ENCODE data around the gene BPIFB6. TPM values are rescaled to one million over a fixed set of nuclear protein-coding genes. Genes with fewer than 3 reads are reported as not detected.
"Not testable (repeated sequence)": the region's sequence is repeated elsewhere in the genome, so short reads cannot be mapped to it uniquely, and the experiment has no call there.

BPIFB6 gene
- total RNA-seq, 1 donor from 2014 or later = not detected

DNA sequence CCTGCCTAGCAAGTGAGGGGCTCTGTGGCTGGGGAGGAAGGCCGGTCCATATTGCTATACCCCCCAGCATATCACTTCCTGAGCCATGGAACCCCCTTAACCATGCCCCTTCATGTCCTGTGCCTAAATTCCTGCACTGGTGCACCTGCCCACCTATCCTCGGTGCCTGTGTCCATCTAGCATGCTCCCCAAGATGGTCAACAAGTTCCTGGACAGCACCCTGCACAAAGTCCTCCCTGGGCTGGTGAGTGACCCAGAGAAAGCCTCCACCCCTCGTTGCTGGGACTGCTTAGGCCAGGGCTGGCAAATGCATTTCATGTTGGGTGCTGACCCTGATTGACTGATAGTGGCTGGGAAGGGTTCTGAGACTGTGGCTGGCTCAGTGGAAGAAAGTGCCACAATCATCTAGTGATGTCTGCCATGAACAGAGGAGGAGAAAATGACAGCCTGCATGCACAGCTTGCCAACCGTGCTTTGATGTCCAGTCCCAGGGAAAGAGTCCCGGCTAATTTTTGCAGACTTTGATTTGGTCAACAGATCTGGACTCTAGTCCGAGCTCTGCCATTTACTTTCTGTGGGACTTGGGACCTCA, 3.5 kb downstream of the BPIFB6 start:
- H3K4me3 Mint-ChIP-seq (ENCODE audit: low read depth) = no peak overlapping the region
- DNase-seq (ENCODE audit: low spot score) = no peak
- intact Hi-C loops (cut with micrococcal nuclease) = no loop called here
- peaks cover 3% of the 10 kb centered on the region for H3K27me3 Mint-ChIP-seq (ENCODE audit: low read depth)
- no peaks in the 10 kb centered on the region for H3K36me3 Mint-ChIP-seq (ENCODE audit: low read depth)
- no peaks in the 10 kb centered on the region for H3K9me3 Mint-ChIP-seq
- H3K27ac Mint-ChIP-seq = no peak overlapping the region
- H3K4me1 Mint-ChIP-seq (ENCODE audit: low read depth) = no peaks in the 10 kb centered on the region

DNA sequence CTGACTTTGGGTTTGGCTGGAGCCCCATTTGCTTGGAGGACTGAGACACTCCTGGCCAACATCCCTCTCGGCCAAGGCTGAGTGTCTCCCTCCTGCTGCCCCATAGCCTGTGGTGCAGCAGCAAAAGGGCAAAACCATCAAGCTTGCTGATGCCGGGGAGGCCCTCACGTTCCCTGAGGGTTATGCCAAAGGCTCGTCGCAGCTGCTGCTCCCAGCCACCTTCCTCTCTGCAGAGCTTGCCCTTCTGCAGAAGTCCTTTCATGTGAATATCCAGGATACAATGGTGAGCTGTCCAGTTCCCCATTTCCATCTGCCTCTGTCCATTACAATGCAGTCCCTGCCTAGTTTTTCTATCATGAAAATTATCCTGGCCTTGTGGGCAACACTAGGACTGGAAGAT, 6.0 kb downstream of the BPIFB6 start:
- H3K9me3 Mint-ChIP-seq = no peaks in the 10 kb centered on the region
- DNase-seq (ENCODE audit: low spot score) = no peak
- no peaks in the 10 kb centered on the region for H3K4me1 Mint-ChIP-seq (ENCODE audit: low read depth)
- H3K36me3 Mint-ChIP-seq (ENCODE audit: low read depth) = no peaks in the 10 kb centered on the region
- H3K27me3 Mint-ChIP-seq (ENCODE audit: low read depth) = peaks cover 3% of the 10 kb centered on the region
- intact Hi-C loops (cut with micrococcal nuclease) = no loop called here
- H3K27ac Mint-ChIP-seq = no peak overlapping the region
- H3K4me3 Mint-ChIP-seq (ENCODE audit: low read depth) = no peak overlapping the region

DNA sequence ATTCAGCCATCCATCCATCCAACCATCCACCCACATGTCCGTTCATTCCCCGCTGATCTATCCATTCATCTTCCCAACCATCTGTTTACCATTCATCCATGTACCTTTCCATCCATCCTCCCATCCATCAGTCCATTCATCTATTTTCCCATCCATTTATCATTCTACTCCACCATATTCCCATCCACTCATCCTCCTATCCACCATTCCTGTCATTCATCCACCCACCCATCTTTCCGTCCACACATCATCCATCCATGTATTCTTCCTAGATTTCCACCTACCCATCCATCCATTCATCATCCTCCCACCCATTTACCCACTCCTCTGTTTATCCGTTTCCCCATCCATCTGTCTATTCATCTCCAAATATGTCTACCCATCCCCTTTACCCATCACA, 6.8 kb downstream of the BPIFB6 start:
- H3K27ac Mint-ChIP-seq = no peak overlapping the region
- DNase-seq (ENCODE audit: low spot score) = no peak
- H3K27me3 Mint-ChIP-seq (ENCODE audit: low read depth) = peaks cover 3% of the 10 kb centered on the region
- no peaks in the 10 kb centered on the region for H3K9me3 Mint-ChIP-seq
- H3K4me3 Mint-ChIP-seq (ENCODE audit: low read depth) = no peak overlapping the region
- no peaks in the 10 kb centered on the region for H3K4me1 Mint-ChIP-seq (ENCODE audit: low read depth)
- no peaks in the 10 kb centered on the region for H3K36me3 Mint-ChIP-seq (ENCODE audit: low read depth)
- intact Hi-C loops (cut with micrococcal nuclease) = no loop called here

DNA sequence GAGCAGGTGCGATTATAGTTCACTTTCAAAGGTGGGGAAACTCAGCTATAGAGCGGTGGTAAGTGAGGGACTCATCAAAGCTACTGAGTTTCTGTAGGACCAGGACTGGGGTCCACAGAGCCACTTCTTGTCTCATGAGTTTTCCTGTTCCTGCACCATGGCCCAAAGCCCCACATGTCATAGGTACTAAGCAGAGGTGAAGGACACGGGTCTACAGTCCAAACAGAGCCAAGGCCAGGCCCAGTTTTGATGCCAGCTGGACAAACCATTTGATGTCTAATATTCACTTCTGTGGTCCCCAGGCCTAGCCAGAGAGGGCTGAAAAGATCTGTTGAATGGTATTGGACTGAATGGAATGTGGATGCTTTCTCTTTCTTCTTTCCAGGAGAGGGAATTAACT, 11.0 kb downstream of the BPIFB6 start:
- Mint-ChIP-seq H3K4me1 (ENCODE audit: low read depth) (no peaks in the 10 kb centered on the region), H3K36me3 (ENCODE audit: low read depth) (no peaks in the 10 kb centered on the region), H3K27ac (no peak overlapping the region), H3K4me3 (ENCODE audit: low read depth) (no peak overlapping the region), H3K9me3 (peaks cover 21% of the 10 kb centered on the region), H3K27me3 (ENCODE audit: low read depth) (peaks cover 3% of the 10 kb centered on the region)
- no peak for DNase-seq (ENCODE audit: low spot score)
- intact Hi-C loops (cut with micrococcal nuclease) = no loop called here

DNA sequence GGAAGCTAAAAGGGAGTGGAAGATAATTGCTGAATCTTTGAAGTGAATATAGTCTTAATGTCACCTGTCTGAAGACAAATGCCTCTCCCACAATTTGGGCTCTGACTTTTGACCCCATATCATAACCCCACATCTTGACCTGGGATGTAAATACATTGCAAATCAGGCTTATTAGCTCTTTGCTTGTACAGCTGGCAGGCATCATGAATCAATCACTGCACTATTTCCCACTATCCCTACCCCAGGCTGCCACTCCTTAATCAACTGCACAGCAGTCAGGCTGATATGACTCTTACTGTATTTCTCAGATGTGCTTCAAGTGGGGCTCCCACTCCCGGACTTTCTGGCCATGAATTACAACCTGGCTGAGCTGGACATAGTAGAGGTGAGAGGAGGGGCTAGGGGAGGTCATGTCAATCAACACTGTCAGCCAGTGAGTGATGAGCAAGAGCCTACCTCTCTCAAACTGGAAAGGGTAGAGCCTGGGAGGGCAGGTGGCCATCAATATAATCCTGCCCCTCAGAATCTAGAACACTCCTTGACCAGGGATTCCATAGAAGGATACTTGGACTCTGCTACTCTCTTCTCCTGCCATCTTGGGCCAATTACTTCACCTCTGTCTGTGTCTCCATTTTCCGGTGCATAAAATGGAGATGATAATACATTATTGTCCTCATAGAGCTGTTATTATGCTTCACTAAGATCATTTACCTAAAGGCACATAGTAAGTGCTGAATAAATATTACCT, 11.7 kb downstream of the BPIFB6 start:
- peaks cover 21% of the 10 kb centered on the region for H3K9me3 Mint-ChIP-seq
- no peak overlapping the region for H3K27ac Mint-ChIP-seq
- no peak overlapping the region for H3K4me3 Mint-ChIP-seq (ENCODE audit: low read depth)
- no peak for DNase-seq (ENCODE audit: low spot score)
- no peaks in the 10 kb centered on the region for H3K36me3 Mint-ChIP-seq (ENCODE audit: low read depth)
- intact Hi-C loops (cut with micrococcal nuclease) = no loop called here
- no peaks in the 10 kb centered on the region for H3K4me1 Mint-ChIP-seq (ENCODE audit: low read depth)
- peaks cover 3% of the 10 kb centered on the region for H3K27me3 Mint-ChIP-seq (ENCODE audit: low read depth)

DNA sequence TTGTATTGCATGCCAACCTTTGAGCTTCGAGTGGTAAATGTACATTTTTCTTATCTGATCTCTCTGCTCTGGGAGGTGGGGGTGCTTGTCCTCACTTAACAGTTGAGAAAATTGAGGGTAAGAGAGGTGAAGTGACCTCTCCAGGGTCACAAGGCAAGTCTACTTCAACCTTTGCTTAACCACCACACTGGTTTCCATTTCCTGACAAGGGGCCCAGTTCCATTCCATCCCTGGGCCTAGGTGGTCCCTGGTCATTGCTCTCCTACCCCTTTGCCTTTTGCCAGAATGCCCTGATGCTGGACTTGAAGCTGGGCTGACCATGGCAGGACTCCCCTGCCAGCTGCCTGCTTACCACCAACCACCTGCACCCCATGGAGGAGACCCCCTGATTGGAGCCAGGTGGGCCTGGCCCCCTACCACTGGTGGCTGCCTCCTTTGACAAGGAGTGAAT, 12.3 kb downstream of the BPIFB6 start:
- no peak overlapping the region for H3K4me3 Mint-ChIP-seq (ENCODE audit: low read depth)
- H3K27ac Mint-ChIP-seq = no peak overlapping the region
- peaks cover 21% of the 10 kb centered on the region for H3K9me3 Mint-ChIP-seq
- intact Hi-C loops (cut with micrococcal nuclease) = no loop called here
- H3K4me1 Mint-ChIP-seq (ENCODE audit: low read depth) = no peaks in the 10 kb centered on the region
- DNase-seq (ENCODE audit: low spot score) = no peak
- H3K27me3 Mint-ChIP-seq (ENCODE audit: low read depth) = no peaks in the 10 kb centered on the region
- no peaks in the 10 kb centered on the region for H3K36me3 Mint-ChIP-seq (ENCODE audit: low read depth)

DNA sequence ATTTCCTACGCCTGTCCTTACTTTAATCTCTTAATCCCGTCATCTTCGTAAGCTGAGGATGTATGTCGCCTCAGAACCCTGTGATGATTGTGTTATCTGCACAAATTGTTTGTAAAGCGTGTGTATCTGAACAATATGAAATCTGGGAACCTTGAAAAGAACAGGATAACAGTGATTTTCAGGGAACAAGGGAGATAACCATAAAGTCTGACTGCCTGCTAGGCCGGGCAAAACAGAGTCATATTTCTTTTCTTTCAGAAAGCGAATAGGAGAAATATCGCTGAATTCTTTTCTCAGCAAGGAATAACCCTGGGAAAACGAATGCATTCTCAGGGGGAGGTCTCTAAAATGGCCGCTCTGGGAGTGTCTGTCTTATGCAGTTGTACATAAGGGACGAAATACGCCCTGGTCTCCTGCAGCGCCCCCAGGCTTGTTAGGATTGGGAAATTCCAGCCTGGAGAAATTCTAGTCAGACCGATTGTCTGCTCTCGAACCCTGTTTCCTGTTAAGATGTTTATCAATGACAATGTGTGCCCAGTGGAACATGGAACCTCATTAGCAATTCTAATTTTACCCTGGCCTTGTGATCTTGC, 13.8 kb downstream of the BPIFB6 start:
- H3K4me3 Mint-ChIP-seq (ENCODE audit: low read depth); H3K27me3 Mint-ChIP-seq (ENCODE audit: low read depth); H3K36me3 Mint-ChIP-seq (ENCODE audit: low read depth); H3K27ac Mint-ChIP-seq; DNase-seq (ENCODE audit: low spot score); intact Hi-C loops (cut with micrococcal nuclease); H3K4me1 Mint-ChIP-seq (ENCODE audit: low read depth): not testable (repeated sequence)
- peaks cover 21% of the 10 kb centered on the region for H3K9me3 Mint-ChIP-seq

DNA sequence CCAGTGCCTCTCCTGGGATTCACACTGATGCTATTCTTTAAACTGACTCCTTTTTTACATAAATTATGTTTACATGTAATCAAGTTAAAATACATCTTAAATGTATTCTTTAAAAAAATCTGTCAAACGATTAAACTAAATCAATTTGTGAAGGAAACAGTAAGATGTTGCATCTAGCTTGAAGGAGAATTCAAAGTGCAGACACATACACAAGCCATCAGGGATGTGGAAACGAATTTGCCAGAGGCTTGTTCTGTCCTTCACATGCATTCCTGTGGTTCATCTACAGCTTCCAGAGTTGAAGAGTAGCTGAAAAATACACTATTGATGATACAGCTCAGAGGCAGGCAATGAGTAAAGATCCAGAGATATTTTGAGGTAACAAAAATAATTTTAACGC, 15.0 kb downstream of the BPIFB6 start:
- no peak for DNase-seq (ENCODE audit: low spot score)
- Mint-ChIP-seq H3K27ac (no peak overlapping the region), H3K27me3 (ENCODE audit: low read depth) (no peaks in the 10 kb centered on the region), H3K4me3 (ENCODE audit: low read depth) (no peak overlapping the region), H3K9me3 (peaks cover 21% of the 10 kb centered on the region), H3K36me3 (ENCODE audit: low read depth) (no peaks in the 10 kb centered on the region), H3K4me1 (ENCODE audit: low read depth) (no peaks in the 10 kb centered on the region)
- intact Hi-C loops (cut with micrococcal nuclease) = no loop called here

DNA sequence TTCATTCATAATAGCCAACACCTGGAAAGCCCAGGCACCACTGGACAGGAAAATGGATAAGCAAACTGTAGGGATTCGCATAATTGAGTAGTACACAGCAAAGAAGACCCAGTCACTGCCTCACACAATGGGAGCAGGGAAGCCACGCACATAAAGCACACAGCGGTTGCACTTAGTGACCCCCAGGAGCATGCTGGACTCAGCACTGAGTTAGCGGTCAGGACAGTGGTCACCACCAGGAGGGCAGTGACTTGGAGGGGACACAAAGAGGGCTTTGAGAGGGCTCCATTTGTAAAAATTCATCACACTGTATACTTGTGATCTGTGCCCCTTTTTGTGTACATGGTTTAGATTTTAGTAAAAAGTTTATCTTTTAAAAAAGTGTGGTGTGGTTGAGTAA, 19.9 kb downstream of the BPIFB6 start:
- intact Hi-C loops (cut with micrococcal nuclease) = no loop called here
- Mint-ChIP-seq H3K9me3 (peaks cover 3% of the 10 kb centered on the region), H3K27me3 (ENCODE audit: low read depth) (no peaks in the 10 kb centered on the region), H3K4me1 (ENCODE audit: low read depth) (no peaks in the 10 kb centered on the region), H3K36me3 (ENCODE audit: low read depth) (no peaks in the 10 kb centered on the region), H3K27ac (no peak overlapping the region), H3K4me3 (ENCODE audit: low read depth) (no peak overlapping the region)
- no peak for DNase-seq (ENCODE audit: low spot score)

DNA sequence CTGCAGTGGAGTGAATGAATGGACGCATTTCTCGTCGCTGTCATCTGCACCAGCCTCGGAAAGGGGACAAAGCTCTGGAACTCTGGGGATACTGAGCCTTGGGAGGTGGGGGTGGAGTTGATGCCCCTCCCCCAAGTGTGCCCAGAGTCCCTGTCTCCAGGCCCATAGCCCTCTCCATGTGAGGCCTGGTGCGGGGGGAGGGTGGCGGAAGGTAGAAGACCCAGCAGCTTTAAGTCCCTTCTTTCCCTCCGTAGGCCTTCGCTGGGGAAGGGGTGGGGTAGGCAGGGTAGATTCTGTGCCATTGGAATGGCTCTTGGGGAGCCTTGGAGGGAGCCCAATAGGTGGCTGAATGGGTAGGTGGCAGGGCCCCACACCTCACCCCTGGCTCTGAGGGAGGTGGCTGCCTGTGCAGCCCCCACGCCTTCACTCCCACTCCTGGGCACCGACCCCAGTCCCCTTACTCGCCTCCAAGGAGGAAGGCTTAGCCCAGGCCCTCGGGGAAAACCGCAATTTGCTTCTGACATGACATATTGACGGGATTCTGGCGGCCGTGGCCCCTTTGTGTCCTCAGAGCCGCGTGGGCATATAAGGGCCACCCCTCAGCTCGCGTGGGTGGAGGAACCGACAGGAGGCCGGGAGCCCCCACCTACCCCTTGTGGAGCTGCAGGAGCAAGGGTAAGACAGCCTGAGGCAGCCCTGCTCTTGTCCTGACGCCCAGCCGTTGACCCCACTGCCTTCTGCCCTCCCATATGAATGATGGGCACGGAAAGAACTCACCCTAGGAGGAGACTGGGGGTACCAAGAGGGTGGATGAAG, 22.1 kb downstream of the BPIFB6 start, which contains the start of gene BPIFB3:
Gene BPIFB3, plus strand, starts transcription at position 613 of the 816 bp plus-strand sequence. CDS start 1,533 bp downstream, outside the sequence.
- Mint-ChIP-seq H3K4me1 (ENCODE audit: low read depth) (no peaks in the 10 kb centered on the region), H3K4me3 (ENCODE audit: low read depth) (no peak within 1 kb of the TSS), H3K27me3 (ENCODE audit: low read depth) (no peaks in the 10 kb centered on the region), H3K36me3 (ENCODE audit: low read depth) (no peaks in the 10 kb centered on the region), H3K9me3 (no peaks in the 10 kb centered on the region), H3K27ac (no peak within 1 kb of the TSS)
- intact Hi-C loops (cut with micrococcal nuclease) = no loop called here
- DNase-seq (ENCODE audit: low spot score) = no peak

DNA sequence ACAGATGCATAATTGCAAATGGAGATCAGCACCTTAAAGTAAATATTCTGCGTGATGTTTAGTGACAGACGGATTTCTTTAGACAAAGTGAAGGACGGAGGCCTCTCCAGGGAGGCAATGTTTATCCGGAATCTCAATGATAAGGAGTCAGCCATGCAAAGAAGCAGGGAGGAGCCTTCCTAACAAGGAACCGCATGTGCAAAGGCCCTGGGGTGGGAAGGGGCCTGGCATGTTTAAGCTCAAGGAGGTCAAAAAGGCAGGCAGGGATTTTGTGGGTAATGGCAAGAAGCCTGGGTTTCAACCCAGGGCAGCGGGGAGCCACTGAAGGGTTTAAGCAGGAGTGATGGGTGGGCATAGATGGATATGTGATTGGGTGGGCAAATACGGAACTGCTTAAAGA, 22.9 kb downstream of the BPIFB6 start:
- Mint-ChIP-seq H3K4me3 (ENCODE audit: low read depth) (no peak overlapping the region), H3K27me3 (ENCODE audit: low read depth) (no peaks in the 10 kb centered on the region), H3K36me3 (ENCODE audit: low read depth) (no peaks in the 10 kb centered on the region), H3K9me3 (no peaks in the 10 kb centered on the region), H3K4me1 (ENCODE audit: low read depth) (no peaks in the 10 kb centered on the region), H3K27ac (no peak overlapping the region)
- DNase-seq (ENCODE audit: low spot score) = no peak
- intact Hi-C loops (cut with micrococcal nuclease) = no loop called here

DNA sequence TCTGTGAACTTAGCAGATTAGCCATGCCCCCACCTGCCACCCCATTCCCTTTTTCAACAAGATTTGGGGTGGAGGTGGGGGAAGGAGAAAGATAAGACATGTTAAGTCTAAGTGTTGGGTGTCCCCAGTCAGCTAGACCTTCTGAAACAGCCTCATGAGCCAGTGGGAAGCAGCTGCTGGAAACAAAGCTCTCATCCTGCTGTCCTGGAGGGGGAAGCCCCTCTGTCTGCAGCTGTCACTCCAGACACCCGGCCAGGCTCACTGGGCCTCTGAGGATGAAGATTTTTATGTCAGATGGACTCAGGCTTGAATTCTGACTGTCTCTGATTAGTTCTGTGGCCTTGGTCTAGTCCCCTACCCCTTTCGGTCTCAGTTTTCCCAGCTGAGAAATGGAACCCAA, 23.3 kb downstream of the BPIFB6 start:
- DNase-seq (ENCODE audit: low spot score) = no peak
- H3K9me3 Mint-ChIP-seq = no peaks in the 10 kb centered on the region
- no peak overlapping the region for H3K27ac Mint-ChIP-seq
- no peaks in the 10 kb centered on the region for H3K36me3 Mint-ChIP-seq (ENCODE audit: low read depth)
- intact Hi-C loops (cut with micrococcal nuclease) = no loop called here
- no peak overlapping the region for H3K4me3 Mint-ChIP-seq (ENCODE audit: low read depth)
- no peaks in the 10 kb centered on the region for H3K4me1 Mint-ChIP-seq (ENCODE audit: low read depth)
- H3K27me3 Mint-ChIP-seq (ENCODE audit: low read depth) = no peaks in the 10 kb centered on the region

DNA sequence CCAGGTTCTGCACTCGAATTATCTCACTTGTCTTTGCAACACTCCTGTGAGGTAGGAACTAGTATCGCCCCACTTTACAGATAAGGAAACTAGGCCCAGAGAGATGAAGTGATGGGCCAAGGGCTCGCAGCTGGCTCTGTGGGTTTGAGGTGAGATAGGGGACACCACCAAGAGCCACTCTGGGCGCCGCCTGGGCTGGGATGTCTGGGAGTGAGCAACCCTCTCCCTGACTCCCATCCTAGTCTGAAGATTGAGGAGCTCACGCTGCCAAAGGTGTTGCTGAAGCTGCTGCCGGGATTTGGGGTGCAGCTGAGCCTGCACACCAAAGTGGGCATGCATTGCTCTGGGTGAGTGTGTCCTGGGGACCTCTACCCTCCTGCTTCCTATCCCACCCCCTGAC, 27.7 kb downstream of the BPIFB6 start:
- H3K9me3 Mint-ChIP-seq = no peaks in the 10 kb centered on the region
- intact Hi-C loops (cut with micrococcal nuclease) = no loop called here
- H3K36me3 Mint-ChIP-seq (ENCODE audit: low read depth) = no peaks in the 10 kb centered on the region

More for the DNA sequence above, 27.7 kb downstream of the BPIFB6 start:
- Mint-ChIP-seq H3K4me1 (ENCODE audit: low read depth) (no peaks in the 10 kb centered on the region), H3K4me3 (ENCODE audit: low read depth) (no peak overlapping the region), H3K27ac (no peak overlapping the region), H3K27me3 (ENCODE audit: low read depth) (no peaks in the 10 kb centered on the region)
- DNase-seq (ENCODE audit: low spot score) = no peak
